GM12878 (cell line): ENCODE results near the gene COX18. TPM values are rescaled to one million over a fixed set of nuclear protein-coding genes. Genes with fewer than 3 reads are reported as not detected.

ENCODE experiments used
- BRCA1 ChIP-seq: IDR thresholded peaks from 2 replicates; pipeline ENCODE4 v1.6.1; 2011; ENCODE audit warnings: low read depth, low read length, improper control_type of control experiment
- CREM ChIP-seq: IDR thresholded peaks from 2 replicates; pipeline ENCODE4 v1.6.1; 2014; ENCODE audit warnings: antibody characterized with exemption, low read depth
- FOXK2 ChIP-seq: fragments of 450-650 bp; IDR thresholded peaks from 2 replicates; pipeline ENCODE4 v1.6.1; 2017; ENCODE audit warnings: mild to moderate bottlenecking, moderate library complexity
- HSF1 ChIP-seq: fragments of 150-350 bp; IDR thresholded peaks from 2 replicates; pipeline ENCODE4 v1.6.1; 2014; ENCODE audit warnings: mild to moderate bottlenecking, low read depth, low read length
- ZZZ3 ChIP-seq: IDR thresholded peaks from 2 replicates; pipeline ENCODE4 v1.6.1; 2011; ENCODE audit warnings: low read depth; ENCODE audit not compliant: control insufficient read depth, insufficient read length
- polyA plus RNA-seq, 11 experiments: library from polyadenylated mRNA; depleted of rRNA in 4 of 11; unstranded in 6 of 11; stranded (reverse) in 5 of 11; fragments of >200 nt; fragmentation: Nextera tagmentation in 4 of 11; fragmentation: Illumina TruSeq in 1 of 11; extraction: Ambion mirVana in 4 of 11; extraction: Trizol in 1 of 11; gene quantifications; 1 replicate in 1 of 11; 2 replicates in 10 of 11; pipeline versions ENCODE4 v1.2.1 to v1.2.3, GENCODE V29; 2011 to 2016; ENCODE audit warnings: inconsistent platforms in 2 of 11, missing spikeins in 2 of 11, low read depth in 1 of 11
- total RNA-seq, 4 experiments: library from RNA; depleted of rRNA in 3 of 4; stranded (reverse); fragments of >200 nt in 3 of 4; fragmentation: Illumina TruSeq in 1 of 4; extraction: Trizol in 1 of 4; gene quantifications; 2 replicates each; pipeline versions ENCODE4 v1.2.1 to v1.2.3, GENCODE V29; 2013 to 2021
- TF ChIP-seq, protein P1 (sequence below): fragments of 450-650 bp; IDR thresholded peaks from 2 replicates; pipeline ENCODE4 v1.6.1; 2017; ENCODE audit warnings: mild to moderate bottlenecking, moderate library complexity

COX18 gene
- total and polyA plus RNA-seq, 10 of the 15 experiments (the other 5 are each of a cell fraction or from before 2014, with no cell fraction given) = 7.2 to 36.4 (median 17.7) TPM

DNA sequence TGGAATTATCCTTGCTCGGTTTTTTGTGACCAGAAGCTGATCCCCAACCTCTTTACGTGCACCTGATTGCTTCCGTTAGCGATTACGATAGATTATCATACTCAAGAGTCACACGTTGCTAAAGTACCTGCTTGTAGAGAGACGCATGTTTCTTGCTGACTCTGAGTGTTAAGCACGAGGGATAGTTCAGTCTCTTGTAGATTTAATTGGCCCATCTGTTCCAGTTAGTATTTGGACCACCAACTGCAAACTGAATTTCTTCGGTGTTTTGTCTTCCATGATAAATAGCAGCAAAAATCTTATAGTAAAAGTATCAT is 516 bp upstream of the COX18 start (continued):
- TF ChIP-seq, protein P1, sequence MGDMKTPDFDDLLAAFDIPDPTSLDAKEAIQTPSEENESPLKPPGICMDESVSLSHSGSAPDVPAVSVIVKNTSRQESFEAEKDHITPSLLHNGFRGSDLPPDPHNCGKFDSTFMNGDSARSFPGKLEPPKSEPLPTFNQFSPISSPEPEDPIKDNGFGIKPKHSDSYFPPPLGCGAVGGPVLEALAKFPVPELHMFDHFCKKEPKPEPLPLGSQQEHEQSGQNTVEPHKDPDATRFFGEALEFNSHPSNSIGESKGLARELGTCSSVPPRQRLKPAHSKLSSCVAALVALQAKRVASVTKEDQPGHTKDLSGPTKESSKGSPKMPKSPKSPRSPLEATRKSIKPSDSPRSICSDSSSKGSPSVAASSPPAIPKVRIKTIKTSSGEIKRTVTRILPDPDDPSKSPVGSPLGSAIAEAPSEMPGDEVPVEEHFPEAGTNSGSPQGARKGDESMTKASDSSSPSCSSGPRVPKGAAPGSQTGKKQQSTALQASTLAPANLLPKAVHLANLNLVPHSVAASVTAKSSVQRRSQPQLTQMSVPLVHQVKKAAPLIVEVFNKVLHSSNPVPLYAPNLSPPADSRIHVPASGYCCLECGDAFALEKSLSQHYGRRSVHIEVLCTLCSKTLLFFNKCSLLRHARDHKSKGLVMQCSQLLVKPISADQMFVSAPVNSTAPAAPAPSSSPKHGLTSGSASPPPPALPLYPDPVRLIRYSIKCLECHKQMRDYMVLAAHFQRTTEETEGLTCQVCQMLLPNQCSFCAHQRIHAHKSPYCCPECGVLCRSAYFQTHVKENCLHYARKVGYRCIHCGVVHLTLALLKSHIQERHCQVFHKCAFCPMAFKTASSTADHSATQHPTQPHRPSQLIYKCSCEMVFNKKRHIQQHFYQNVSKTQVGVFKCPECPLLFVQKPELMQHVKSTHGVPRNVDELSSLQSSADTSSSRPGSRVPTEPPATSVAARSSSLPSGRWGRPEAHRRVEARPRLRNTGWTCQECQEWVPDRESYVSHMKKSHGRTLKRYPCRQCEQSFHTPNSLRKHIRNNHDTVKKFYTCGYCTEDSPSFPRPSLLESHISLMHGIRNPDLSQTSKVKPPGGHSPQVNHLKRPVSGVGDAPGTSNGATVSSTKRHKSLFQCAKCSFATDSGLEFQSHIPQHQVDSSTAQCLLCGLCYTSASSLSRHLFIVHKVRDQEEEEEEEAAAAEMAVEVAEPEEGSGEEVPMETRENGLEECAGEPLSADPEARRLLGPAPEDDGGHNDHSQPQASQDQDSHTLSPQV = no peak
- no peak for TF ChIP-seq BRCA1
- no peak for TF ChIP-seq FOXK2
- no peak for TF ChIP-seq ZZZ3
- no peak for TF ChIP-seq HSF1
- TF ChIP-seq CREM = no peak
